A549 (cell line): Measurements from ENCODE around the gene MPPED1.

ENCODE experiments used
- MAX ChIP-seq: IDR thresholded peaks from 2 replicates; pipeline ENCODE4 v1.6.1; 2012
- MYC ChIP-seq: IDR thresholded peaks from 2 replicates; pipeline ENCODE4 v1.6.1; 2012; ENCODE audit warnings: mild to moderate bottlenecking, inconsistent platforms, low read length, improper control_type of control experiment, borderline replicate concordance
- RFX5 ChIP-seq: fragments of 450-650 bp; IDR thresholded peaks from 2 replicates; pipeline ENCODE4 v1.7.1; 2014; ENCODE audit warnings: antibody characterized with exemption, mild to moderate bottlenecking, moderate library complexity
- TF ChIP-seq, protein P1 (sequence below): fragments of >200 bp; sonication (Bioruptor Twin); formaldehyde crosslinking; IDR thresholded peaks from 3 replicates; pipeline ENCODE4 v1.5.1; 2016

- TF ChIP-seq, protein P1, sequence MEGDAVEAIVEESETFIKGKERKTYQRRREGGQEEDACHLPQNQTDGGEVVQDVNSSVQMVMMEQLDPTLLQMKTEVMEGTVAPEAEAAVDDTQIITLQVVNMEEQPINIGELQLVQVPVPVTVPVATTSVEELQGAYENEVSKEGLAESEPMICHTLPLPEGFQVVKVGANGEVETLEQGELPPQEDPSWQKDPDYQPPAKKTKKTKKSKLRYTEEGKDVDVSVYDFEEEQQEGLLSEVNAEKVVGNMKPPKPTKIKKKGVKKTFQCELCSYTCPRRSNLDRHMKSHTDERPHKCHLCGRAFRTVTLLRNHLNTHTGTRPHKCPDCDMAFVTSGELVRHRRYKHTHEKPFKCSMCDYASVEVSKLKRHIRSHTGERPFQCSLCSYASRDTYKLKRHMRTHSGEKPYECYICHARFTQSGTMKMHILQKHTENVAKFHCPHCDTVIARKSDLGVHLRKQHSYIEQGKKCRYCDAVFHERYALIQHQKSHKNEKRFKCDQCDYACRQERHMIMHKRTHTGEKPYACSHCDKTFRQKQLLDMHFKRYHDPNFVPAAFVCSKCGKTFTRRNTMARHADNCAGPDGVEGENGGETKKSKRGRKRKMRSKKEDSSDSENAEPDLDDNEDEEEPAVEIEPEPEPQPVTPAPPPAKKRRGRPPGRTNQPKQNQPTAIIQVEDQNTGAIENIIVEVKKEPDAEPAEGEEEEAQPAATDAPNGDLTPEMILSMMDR = no peak
- TF ChIP-seq RFX5 (no peak), MYC (no peak), MAX (no peak)
Observed at GRCh38 chr22:43397766-43398165, 14.0 kb upstream of the MPPED1 start.
